SK-N-DZ (cell line): ENCODE measurements around the gene PNLIP. TPM values are rescaled to one million over a fixed set of nuclear protein-coding genes. Genes with fewer than 3 reads are reported as not detected.

Experiments used
- DNase-seq: peaks from one replicate; pipeline ENCODE4 v3.0.0-alpha.2; 2015; ENCODE audit warnings: low spot score
- polyA plus RNA-seq, 2 experiments: library from polyadenylated mRNA; depleted of rRNA; stranded (reverse); fragments of >200 nt; gene quantifications; 2 replicates each; pipeline ENCODE4 v1.2.3, GENCODE V29; 2014

PNLIP gene
- polyA plus RNA-seq (2014; cell fraction: cytosol; rRNA removed) = not detected in 2 replicates
- not detected in 2 replicates for polyA plus RNA-seq (2014; cell fraction: nucleus; rRNA removed)

- no peak for DNase-seq
Measured at GRCh38 chr10:116545756-116546155, at the start of gene PNLIP. Gene PNLIP (plus strand): TSS chr10:116545931. CDS start chr10:116546093, 162 bp downstream.

DNA sequence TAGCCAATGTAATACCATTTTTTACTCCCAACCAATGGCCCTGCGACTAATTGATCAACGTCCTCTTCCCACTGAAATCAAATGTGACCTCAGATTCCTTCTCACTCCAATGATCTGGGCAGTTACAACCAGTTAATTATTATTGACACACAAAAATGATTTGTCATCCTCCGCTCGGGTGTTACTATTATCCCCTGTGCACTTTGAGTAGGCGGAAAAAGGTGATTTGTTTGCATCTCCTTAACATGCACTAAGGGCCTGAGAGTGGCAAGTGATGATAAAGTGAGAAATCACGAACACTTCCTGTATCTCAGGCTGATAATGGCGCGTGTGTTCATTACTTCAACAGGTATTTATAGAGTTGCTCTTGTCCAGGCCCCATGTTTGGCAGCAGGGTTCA lies 40.9 kb upstream of the PNLIP start:
- DNase-seq = no peak

DNA sequence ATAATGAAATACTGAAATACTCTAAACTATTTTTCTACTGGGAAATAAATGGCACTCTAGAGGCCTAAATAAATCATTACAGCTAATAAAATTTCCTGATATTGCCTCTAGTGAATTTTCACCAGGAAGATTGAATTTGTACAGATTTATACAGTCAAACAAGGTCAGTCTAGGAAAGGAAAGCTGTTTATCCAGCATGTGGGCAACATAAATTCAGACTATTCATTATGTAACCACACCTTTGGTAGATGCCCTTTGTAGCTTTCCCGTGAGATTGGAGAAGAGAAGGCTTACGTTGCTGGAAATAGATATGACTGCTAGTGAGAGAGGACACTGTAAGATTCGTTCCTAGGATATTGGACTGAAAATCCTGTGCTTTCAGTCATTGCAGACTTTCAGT lies 35.2 kb upstream of the PNLIP start:
- no peak for DNase-seq

DNA sequence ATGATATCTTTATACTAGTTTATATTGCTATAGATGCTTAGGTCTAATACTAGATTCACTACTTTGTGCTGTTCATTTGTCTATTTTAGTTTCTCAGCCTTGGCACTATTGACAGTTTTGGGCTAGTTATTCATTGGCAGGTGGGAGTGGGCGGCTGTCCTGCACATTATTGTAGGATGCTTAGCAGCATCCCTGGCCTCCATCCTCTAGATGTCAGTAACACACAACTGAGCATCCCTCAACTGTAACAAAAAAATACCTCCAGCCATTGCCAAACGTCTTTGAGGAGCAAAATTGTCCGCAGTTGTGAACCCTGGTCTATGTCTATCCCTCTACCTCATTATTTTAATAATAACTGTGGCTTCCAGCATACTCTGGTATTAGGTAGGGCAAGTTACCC lies 34.4 kb upstream of the PNLIP start:
- DNase-seq = no peak

DNA sequence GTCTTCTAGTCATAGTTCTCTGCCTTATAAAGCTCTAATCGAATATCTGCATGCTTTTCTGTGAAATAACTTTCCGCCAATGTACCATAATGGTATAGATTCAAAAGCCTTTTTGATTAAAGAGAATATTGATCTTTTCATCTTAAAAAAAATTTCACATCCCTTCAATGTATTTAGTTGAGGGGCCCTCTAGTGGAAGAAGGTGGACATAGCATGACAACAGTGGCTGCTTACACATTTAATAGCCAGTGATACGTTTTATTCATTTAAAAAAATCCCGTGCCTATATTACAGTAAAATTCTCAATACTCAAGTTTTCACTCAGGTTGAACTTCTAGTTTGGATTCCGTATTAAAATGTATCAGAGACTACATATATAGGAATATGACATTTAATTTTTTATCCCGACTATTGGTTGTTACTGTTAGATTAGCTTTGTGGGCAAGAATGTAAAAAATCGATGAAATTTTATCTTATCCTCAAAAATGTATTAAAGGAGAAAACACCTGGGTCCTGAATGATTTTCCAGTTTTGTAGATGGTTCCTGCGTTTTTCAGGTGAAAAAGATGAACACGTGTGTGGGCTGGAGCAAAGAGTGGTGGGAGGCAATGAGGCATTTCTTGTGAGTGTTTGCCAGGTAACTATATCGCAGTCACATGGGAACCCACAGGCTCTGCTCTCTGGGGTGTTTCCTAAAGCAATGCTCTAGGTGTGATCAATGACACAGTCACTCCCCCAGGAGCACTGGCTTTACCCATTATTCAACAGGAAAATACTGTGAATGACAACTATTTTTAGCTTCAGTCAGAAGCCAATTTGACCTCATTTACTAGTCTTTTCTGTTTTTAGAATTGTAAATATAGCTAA lies 24.1 kb upstream of the PNLIP start:
- peak; percentile 41 for DNase-seq

- no peak for DNase-seq
Measured at GRCh38 chr10:116522803-116523381, 22.8 kb upstream of the PNLIP start.

DNA sequence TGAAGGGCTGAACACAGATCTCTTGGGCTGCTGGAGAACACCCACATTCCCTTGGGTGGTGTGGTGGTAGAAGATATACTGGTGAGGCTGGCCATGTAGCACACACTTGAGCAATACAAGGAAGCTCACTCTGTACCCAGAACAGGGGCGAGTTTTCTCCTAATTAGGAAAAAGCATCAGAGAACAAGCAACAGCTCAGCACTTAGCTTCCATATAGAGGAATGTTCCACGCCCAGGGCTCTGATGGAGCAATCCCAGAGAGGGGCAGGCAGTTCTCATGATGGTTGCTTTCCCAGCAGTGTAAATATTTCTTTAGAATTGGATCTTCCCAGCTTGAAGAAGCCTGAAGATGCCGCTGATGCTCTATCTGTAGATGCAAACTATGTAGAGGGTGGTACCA lies 21.0 kb upstream of the PNLIP start:
- DNase-seq = no peak

GRCh38 chr10:116526219-116526618 lies 19.5 kb upstream of the PNLIP start:
- DNase-seq = no peak

DNA sequence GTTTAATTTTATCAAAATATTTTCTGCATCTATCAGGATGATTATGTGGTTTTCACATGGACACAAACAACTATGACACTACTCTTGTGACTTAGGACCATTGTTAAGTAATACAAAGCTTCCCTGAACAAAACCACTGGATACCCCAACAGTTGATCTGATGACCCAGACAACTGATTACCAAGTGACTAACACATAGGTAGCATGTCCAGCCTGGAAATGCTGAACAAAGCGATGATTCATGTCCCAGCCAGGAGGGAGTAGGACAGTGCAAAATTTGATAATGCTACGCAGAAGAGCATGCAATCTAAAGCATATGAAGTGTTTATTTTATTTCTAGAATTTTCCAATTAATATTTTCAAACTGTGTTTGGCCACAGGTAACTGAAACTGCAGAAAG lies 8.9 kb upstream of the PNLIP start:
- DNase-seq = no peak

DNA sequence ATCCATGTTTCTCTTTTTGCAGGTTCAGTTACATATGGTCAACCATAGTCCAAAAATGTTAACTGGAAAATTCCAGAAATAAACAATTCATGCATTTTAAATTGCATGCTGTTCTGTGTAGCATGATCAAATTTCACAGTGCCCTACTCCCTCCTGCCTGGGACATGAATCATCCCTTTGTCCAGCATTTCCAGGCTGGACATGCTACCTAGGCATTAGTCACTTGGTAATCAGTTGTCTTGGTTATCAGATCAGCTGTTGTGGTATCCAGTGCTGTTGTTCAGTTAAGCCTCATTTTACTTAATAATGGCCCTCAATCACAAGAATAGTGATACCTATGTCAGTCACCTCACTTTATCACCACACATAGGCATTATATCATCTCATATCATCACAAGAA lies 7.3 kb upstream of the PNLIP start:
- DNase-seq = no peak

DNA sequence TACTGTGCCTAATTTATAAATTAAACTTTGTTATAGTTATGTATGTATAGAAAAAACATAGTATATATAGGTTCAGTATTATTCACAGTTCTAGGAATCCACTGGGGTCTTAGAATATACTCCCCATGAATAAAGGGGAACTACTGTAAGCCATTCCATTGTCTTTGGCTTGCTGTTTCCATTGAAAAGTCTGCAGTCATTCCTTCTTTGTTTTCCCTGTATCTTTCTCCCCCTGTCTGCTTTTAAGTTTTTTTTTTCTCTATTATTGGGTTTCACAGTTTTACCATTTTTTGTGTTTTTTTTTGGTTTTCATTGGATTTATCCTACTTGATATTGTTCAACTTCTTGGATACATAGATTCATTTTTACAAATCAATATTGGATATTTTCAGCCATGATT lies 6.7 kb upstream of the PNLIP start:
- no peak for DNase-seq

- DNase-seq = no peak
Measured at GRCh38 chr10:116540814-116541213, 4.9 kb upstream of the PNLIP start.

GRCh38 chr10:116542007-116542677 lies 3.6 kb upstream of the PNLIP start:
- DNase-seq = no peak

DNA sequence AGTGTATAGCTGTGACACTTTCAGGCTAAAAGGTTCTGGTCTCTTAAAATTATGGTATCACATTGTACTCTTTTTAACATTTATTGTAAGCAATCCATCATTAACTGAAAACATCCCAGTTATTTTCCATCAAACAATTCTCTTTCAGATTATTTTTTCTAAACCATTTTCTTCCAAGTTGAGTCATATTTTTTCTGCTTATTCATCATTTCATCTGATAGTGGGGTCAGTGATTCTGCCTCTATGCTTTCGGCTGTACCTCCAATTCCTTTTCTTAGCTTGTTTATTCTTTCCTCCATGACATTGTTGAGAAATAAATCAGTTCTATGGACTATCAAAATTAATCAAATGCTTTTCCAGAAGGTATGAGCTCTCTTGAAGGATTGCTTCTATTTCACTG lies 609 bp upstream of the PNLIP start:
- no peak for DNase-seq

- DNase-seq = no peak
Measured at GRCh38 chr10:116548301-116548700, 2.6 kb downstream of the PNLIP start.

DNA sequence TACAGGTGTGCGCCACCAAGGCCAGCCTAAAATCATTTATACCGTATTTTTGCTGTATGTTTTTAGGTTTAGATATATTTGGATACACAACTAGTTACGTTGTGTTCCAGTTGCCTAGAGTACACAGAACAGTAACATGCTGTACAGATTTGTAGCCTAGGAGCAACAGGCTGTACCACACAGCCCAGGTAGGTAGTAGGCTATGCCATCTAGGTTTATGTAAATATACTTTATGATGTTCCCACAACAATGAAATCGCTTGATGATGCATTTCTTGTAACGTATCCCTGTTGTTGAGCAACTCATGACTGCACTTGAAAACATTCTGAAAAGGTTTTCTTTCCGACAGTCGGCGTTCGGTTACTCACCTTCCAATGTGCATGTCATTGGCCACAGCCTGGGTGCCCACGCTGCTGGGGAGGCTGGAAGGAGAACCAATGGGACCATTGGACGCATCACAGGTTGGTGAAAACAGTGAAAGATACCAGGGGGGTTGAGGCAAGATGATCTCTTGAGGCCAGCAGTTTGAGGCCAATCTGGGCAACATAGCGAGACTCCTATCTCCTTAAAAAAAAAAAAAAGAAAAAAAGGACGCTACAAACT lies 7.7 kb downstream of the PNLIP start:
- DNase-seq = no peak

GRCh38 chr10:116554628-116555027 lies 8.9 kb downstream of the PNLIP start:
- no peak for DNase-seq

DNA sequence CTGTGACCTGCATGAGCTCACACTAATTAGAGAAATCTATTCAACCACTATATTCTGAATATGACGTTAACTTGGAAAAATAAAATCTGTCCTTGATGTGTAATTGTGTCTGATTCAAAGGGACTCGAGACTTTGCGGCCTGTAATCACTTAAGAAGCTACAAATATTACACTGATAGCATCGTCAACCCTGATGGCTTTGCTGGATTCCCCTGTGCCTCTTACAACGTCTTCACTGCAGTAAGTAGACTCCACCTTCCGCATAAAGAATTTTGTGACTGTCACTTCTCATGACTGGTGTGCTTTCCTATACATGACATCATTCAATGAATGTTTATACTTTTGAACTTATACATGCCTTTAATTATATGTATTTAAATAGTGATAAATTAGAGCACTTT lies 10.1 kb downstream of the PNLIP start:
- DNase-seq = no peak

DNA sequence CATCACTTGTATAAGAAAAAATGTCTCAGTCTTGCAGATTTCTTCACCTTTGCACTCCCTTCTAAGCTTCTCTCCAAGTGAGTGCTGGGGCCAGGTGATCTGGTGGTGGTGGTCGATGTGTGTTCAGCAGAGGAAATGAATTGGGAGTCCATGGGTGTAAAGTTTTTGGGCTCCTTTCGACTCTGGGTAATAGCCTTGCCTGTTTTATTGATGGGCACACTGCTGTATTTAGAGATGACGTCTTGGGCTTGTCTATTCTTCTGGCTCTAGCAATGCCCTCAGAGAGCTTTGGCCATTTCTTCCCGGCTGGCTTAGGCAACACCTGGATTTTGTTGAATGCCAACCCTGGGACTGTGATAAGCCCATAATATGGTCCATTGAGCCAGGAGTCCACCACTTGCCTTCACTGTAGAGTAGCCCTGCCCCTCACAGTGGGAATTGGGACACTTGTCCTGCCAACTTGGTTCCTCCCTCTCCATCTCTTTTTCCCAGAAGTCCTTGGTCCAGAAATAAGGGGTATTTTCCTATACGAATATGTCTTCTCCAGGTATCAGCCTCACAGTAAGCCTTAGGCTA lies 11.7 kb downstream of the PNLIP start:
- no peak for DNase-seq

- no peak for DNase-seq
Measured at GRCh38 chr10:116565534-116565933, 19.8 kb downstream of the PNLIP start.

DNA sequence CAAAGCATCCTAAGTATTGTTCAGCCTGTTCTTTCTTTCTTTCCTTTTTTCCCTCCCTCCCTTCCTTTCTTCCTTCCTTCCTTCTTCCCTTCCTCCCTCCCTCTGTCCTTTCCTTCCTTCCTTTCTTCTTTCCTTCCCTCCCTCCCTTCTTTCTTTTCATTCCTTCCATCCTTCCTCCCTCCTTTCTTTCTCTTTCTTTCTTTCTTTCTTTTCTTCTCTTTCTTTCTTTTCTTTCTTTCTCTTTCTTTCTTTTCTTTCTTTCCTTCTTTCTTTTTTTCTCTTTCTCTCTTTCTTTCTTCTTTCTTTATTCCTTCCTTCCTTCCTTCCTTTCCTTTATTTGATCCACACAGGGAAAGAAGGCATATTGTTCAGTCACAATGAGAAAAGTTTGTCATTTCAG lies 21.2 kb downstream of the PNLIP start:
- no peak for DNase-seq

GRCh38 chr10:116567335-116567734 lies 21.6 kb downstream of the PNLIP start:
- DNase-seq = no peak
